Measurements from ENCODE around the gene SRPRB. TPM values are rescaled to one million over a fixed set of nuclear protein-coding genes. Genes with fewer than 3 reads are reported as not detected.
A peak's percentile ranks its signal among the peaks of the same experiment; 100 is the strongest.

SRPRB gene
- total and polyA plus RNA-seq, 2 donors from 2014 or later, result 47.9 to 58.8 TPM

DNA sequence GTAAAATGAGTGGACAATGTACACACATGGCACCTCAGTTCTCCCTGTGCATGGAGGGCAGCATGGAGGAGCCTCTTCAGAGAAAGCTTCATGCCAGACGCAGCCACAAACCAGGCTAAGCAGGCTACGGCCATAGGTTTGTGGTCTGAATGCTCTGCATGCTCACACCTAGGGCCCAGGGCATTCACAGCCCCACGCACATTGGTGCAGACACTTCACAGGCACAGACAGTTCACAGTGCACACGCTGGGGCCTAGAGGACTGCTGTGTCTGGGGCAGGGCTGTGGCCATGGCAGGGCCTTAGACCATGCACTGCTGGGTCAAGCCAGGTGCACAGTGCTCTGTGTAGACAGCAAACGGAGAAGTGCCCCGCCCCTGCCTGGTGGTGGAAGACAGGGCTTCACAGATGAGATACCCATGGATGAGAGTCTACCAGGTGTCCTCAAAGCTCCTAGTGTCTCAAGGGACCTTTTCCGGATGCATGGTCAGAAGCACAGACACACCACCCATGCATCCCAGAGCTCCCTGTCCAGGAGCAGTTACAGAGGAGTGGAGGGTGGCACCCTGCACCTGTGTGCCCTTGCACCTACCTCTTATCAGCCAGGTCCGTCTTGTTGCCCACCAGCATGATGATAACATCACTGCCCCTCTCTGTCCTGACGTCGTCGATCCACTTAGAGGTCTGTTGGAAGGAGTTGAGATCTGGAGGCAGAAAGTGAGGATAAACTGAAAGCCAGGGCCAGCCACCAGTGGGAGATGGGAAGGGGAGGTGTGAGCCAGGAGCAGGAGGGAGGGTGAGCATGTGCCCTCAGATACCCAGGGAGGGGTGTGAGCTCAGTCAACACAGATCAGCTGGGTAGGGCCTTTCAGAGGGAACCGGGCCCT lies 33.5 kb downstream of the SRPRB start:
- Histone ChIP-seq H3K4me3 (ENCODE audit: low read length in 3 of 3) (no peak overlapping the region), H3K36me3 (ENCODE audit: control insufficient read depth in 2 of 3, insufficient read depth in 3 of 3, low read length in 3 of 3) (no peaks in the 10 kb centered on the region), H3K27me3 (ENCODE audit: control insufficient read depth, insufficient read depth, low read length) (no peaks in the 10 kb centered on the region), H3K27ac (ENCODE audit: low read depth in 2 of 2, low read length in 2 of 2) (no peak overlapping the region), H3K9me3 (ENCODE audit: control insufficient read depth in 2 of 3, insufficient read depth in 1 of 3, low read length in 3 of 3) (no peaks in the 10 kb centered on the region), H3K9ac (ENCODE audit: low read length in 3 of 3) (no peak overlapping the region), H3K4me1 (ENCODE audit: control insufficient read depth in 2 of 3, insufficient read depth in 2 of 3, low read depth in 1 of 3, low read length in 3 of 3) (no peaks in the 10 kb centered on the region)
- FAIRE-seq (no peak), DNase-seq (peak in 1 of 5 donors; percentile 15)
- intact Hi-C loops (cut with DNase I), result no loop called here
- TF ChIP-seq, protein P1, sequence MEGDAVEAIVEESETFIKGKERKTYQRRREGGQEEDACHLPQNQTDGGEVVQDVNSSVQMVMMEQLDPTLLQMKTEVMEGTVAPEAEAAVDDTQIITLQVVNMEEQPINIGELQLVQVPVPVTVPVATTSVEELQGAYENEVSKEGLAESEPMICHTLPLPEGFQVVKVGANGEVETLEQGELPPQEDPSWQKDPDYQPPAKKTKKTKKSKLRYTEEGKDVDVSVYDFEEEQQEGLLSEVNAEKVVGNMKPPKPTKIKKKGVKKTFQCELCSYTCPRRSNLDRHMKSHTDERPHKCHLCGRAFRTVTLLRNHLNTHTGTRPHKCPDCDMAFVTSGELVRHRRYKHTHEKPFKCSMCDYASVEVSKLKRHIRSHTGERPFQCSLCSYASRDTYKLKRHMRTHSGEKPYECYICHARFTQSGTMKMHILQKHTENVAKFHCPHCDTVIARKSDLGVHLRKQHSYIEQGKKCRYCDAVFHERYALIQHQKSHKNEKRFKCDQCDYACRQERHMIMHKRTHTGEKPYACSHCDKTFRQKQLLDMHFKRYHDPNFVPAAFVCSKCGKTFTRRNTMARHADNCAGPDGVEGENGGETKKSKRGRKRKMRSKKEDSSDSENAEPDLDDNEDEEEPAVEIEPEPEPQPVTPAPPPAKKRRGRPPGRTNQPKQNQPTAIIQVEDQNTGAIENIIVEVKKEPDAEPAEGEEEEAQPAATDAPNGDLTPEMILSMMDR (IDR thresholded peaks at IDR 0.05; ENCODE audit: borderline replicate concordance, extremely low read depth, insufficient read depth), result no peak

DNA sequence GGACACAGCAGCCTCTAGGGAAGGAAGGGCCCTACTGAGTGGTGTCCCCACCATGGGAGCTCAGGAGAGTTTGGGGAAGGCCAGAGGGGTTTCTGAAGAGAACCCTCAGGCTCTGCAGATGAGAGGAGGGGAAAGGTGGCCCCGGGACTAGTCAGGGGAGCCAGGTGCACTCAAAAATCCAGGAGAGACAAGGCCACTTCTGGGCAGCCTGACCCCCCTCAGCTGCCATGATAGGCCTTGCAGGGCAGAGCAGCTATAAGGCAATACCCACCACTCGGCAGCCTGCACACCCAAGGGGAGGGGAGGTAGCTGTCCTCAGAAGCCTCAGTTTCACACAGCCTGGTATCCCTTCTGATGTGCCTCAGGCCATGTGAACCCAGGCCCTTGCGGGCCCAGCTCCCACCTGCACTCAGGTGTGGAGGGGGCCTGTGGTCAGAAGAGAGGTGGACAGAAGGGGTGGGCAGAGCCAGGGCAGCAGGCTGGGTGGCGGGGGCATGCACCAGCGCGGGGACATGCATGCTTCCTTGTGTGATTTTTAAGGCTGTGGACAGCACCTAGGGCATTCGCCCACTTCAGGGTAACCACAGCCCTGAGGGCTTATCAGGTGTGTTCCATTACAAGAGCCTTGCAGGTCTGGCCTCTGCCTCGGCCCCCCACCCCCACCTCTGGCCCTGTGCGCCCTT lies 34.6 kb downstream of the SRPRB start:
- no peak for FAIRE-seq
- Histone ChIP-seq H3K9ac (ENCODE audit: low read length in 3 of 3) (no peak overlapping the region), H3K27me3 (ENCODE audit: control insufficient read depth, insufficient read depth, low read length) (no peaks in the 10 kb centered on the region), H3K36me3 (ENCODE audit: control insufficient read depth in 2 of 3, insufficient read depth in 3 of 3, low read length in 3 of 3) (no peaks in the 10 kb centered on the region), H3K9me3 (ENCODE audit: control insufficient read depth in 2 of 3, insufficient read depth in 1 of 3, low read length in 3 of 3) (no peaks in the 10 kb centered on the region), H3K4me3 (ENCODE audit: low read length in 3 of 3) (no peak overlapping the region), H3K27ac (ENCODE audit: low read depth in 2 of 2, low read length in 2 of 2) (no peak overlapping the region), H3K4me1 (ENCODE audit: control insufficient read depth in 2 of 3, insufficient read depth in 2 of 3, low read depth in 1 of 3, low read length in 3 of 3) (no peaks in the 10 kb centered on the region)
- intact Hi-C loops (cut with DNase I), result no loop called here
- TF ChIP-seq, protein P1 (IDR thresholded peaks at IDR 0.05; ENCODE audit: borderline replicate concordance, extremely low read depth, insufficient read depth), result no peak
- peak in 1 of 5 donors; percentile 20 for DNase-seq

DNA sequence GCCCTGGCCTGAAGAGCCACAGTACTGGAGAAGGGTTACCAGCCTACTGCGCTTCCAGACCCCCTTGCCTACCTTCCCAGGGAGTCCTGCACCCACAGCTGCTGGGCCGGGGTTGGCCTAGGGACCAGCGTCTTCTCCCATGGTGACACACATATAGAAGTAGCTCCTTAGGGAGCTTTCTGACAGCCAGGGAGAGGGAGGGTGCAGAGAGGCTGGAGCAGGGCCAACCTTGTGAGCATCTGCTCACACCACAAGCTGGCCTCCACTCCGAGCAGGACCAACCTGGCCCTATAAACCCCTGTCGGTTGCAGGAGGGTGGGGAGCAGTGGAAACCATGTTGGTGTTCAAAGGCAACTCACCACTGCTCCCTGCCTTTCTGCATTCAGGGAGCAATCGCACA lies 35.2 kb downstream of the SRPRB start:
- peak in 1 of 5 donors; percentile 9 for DNase-seq
- no peaks in the 10 kb centered on the region for H3K27me3 ChIP-seq (ENCODE audit: control insufficient read depth, insufficient read depth, low read length)
- FAIRE-seq, result no peak
- TF ChIP-seq, protein P1 (IDR thresholded peaks at IDR 0.05; ENCODE audit: borderline replicate concordance, extremely low read depth, insufficient read depth), result no peak
- H3K36me3 ChIP-seq (ENCODE audit: control insufficient read depth in 2 of 3, insufficient read depth in 3 of 3, low read length in 3 of 3), result no peaks in the 10 kb centered on the region
- no peak overlapping the region for H3K27ac ChIP-seq (ENCODE audit: low read depth in 2 of 2, low read length in 2 of 2)
- H3K9me3 ChIP-seq (ENCODE audit: control insufficient read depth in 2 of 3, insufficient read depth in 1 of 3, low read length in 3 of 3), result no peaks in the 10 kb centered on the region
- no peaks in the 10 kb centered on the region for H3K4me1 ChIP-seq (ENCODE audit: control insufficient read depth in 2 of 3, insufficient read depth in 2 of 3, low read depth in 1 of 3, low read length in 3 of 3)
- H3K4me3 ChIP-seq (ENCODE audit: low read length in 3 of 3), result no peak overlapping the region
- intact Hi-C loops (cut with DNase I), result no loop called here
- no peak overlapping the region for H3K9ac ChIP-seq (ENCODE audit: low read length in 3 of 3)

All from kidney (tissue), 14 donors.